Right kidney (tissue), 1 donor: ENCODE results near the gene TWSG1.
"Not testable (repeated sequence)": the region's sequence is repeated elsewhere in the genome, so short reads cannot be mapped to it uniquely, and the experiment has no call there.

ENCODE experiments used
- DNase-seq: peaks from one replicate; pipeline ENCODE4 v3.0.0-alpha.2; 2016

The TWSG1 gene

GRCh38 chr18:9422816-9423519, 88.4 kb downstream of the TWSG1 start:
- no peak for DNase-seq

- not testable (repeated sequence) for DNase-seq
Measured at GRCh38 chr18:9423648-9424047, 89.1 kb downstream of the TWSG1 start.

- DNase-seq: not testable (repeated sequence)
Measured at GRCh38 chr18:9424235-9424634, 89.7 kb downstream of the TWSG1 start.

- no peak for DNase-seq
Measured at GRCh38 chr18:9426753-9427152, 92.2 kb downstream of the TWSG1 start.

- DNase-seq: no peak
Measured at GRCh38 chr18:9428301-9428706, 93.7 kb downstream of the TWSG1 start.

GRCh38 chr18:9428862-9429661, 94.5 kb downstream of the TWSG1 start:
- no peak for DNase-seq

- DNase-seq: no peak
Measured at GRCh38 chr18:9429662-9429993, 95.1 kb downstream of the TWSG1 start.

GRCh38 chr18:9430315-9430714, 95.7 kb downstream of the TWSG1 start:
- not testable (repeated sequence) for DNase-seq

- DNase-seq: no peak
Measured at GRCh38 chr18:9431296-9431695, 96.7 kb downstream of the TWSG1 start.

GRCh38 chr18:9433122-9433521, 98.5 kb downstream of the TWSG1 start:
- DNase-seq: not testable (repeated sequence)

- DNase-seq: peak; percentile 49
Measured at GRCh38 chr18:9433671-9434121, 99.1 kb downstream of the TWSG1 start.

GRCh38 chr18:9434122-9434701, 99.6 kb downstream of the TWSG1 start:
- peak; percentile 69 for DNase-seq

- no peak for DNase-seq
Measured at GRCh38 chr18:9435041-9435440, 100.5 kb downstream of the TWSG1 start.

GRCh38 chr18:9436206-9436929, 101.8 kb downstream of the TWSG1 start:
- DNase-seq: peak; percentile 26

GRCh38 chr18:9437021-9437437, 102.5 kb downstream of the TWSG1 start:
- DNase-seq: peak; percentile 40

GRCh38 chr18:9437672-9438071, 103.1 kb downstream of the TWSG1 start:
- DNase-seq: no peak

- no peak for DNase-seq
Measured at GRCh38 chr18:9441061-9441460, 106.5 kb downstream of the TWSG1 start.

GRCh38 chr18:9444549-9444948, 110.0 kb downstream of the TWSG1 start:
- DNase-seq: no peak

GRCh38 chr18:9446839-9447238, 112.3 kb downstream of the TWSG1 start:
- DNase-seq: no peak

GRCh38 chr18:9447334-9447733, 112.8 kb downstream of the TWSG1 start:
- no peak for DNase-seq

GRCh38 chr18:9449600-9450414, 115.2 kb downstream of the TWSG1 start:
- no peak for DNase-seq

- not testable (repeated sequence) for DNase-seq
Measured at GRCh38 chr18:9450920-9451319, 116.3 kb downstream of the TWSG1 start.
